ENCODE data around the gene ITSN1. TPM values are rescaled to one million over a fixed set of nuclear protein-coding genes. Genes with fewer than 3 reads are reported as not detected.
A peak's percentile ranks its signal among the peaks of the same experiment; 100 is the strongest.

Gene ITSN1
- total RNA-seq, 1 donor from 2014 or later = 68.2 TPM

- no peak overlapping the region for H3K27ac Mint-ChIP-seq (ENCODE audit: unreplicated experiment)
- no peak overlapping the region for H3K4me3 Mint-ChIP-seq (ENCODE audit: unreplicated experiment)
- no peaks in the 10 kb centered on the region for H3K9me3 Mint-ChIP-seq (ENCODE audit: unreplicated experiment)
- no peaks in the 10 kb centered on the region for H3K27me3 Mint-ChIP-seq (ENCODE audit: unreplicated experiment)
- no peak for DNase-seq (ENCODE audit: low spot score)
- peaks cover 4% of the 10 kb centered on the region for H3K4me1 Mint-ChIP-seq (ENCODE audit: unreplicated experiment)
- H3K36me3 Mint-ChIP-seq (ENCODE audit: low read depth, unreplicated experiment) = peaks cover 20% of the 10 kb centered on the region
- no peak for TF ChIP-seq CTCF (IDR thresholded peaks at IDR 0.05; ENCODE audit: unreplicated experiment)
Measured at GRCh38 chr21:33794596-33794995, 152.3 kb downstream of the ITSN1 start.

- peaks cover 25% of the 10 kb centered on the region for H3K36me3 Mint-ChIP-seq (ENCODE audit: low read depth, unreplicated experiment)
- no peaks in the 10 kb centered on the region for H3K9me3 Mint-ChIP-seq (ENCODE audit: unreplicated experiment)
- H3K27me3 Mint-ChIP-seq (ENCODE audit: unreplicated experiment) = peaks cover 2% of the 10 kb centered on the region
- peaks cover 4% of the 10 kb centered on the region for H3K4me1 Mint-ChIP-seq (ENCODE audit: unreplicated experiment)
- H3K4me3 Mint-ChIP-seq (ENCODE audit: unreplicated experiment) = no peak overlapping the region
- no peak for DNase-seq (ENCODE audit: low spot score)
- no peak for TF ChIP-seq CTCF (IDR thresholded peaks at IDR 0.05; ENCODE audit: unreplicated experiment)
- no peak overlapping the region for H3K27ac Mint-ChIP-seq (ENCODE audit: unreplicated experiment)
Measured at GRCh38 chr21:33797565-33797964, 155.3 kb downstream of the ITSN1 start.

GRCh38 chr21:33799378-33800090, 157.2 kb downstream of the ITSN1 start:
- TF ChIP-seq CTCF (IDR thresholded peaks at IDR 0.05; ENCODE audit: unreplicated experiment) = no peak
- H3K36me3 Mint-ChIP-seq (ENCODE audit: low read depth, unreplicated experiment) = peaks cover 21% of the 10 kb centered on the region
- no peak for DNase-seq (ENCODE audit: low spot score)
- peak overlapping the region; percentile 14 for H3K4me3 Mint-ChIP-seq (ENCODE audit: unreplicated experiment)
- H3K4me1 Mint-ChIP-seq (ENCODE audit: unreplicated experiment) = no peaks in the 10 kb centered on the region
- no peaks in the 10 kb centered on the region for H3K9me3 Mint-ChIP-seq (ENCODE audit: unreplicated experiment)
- peaks cover 2% of the 10 kb centered on the region for H3K27me3 Mint-ChIP-seq (ENCODE audit: unreplicated experiment)
- peak overlapping the region; percentile 50 for H3K27ac Mint-ChIP-seq (ENCODE audit: unreplicated experiment)

- TF ChIP-seq CTCF (IDR thresholded peaks at IDR 0.05; ENCODE audit: unreplicated experiment) = no peak
- peaks cover 21% of the 10 kb centered on the region for H3K36me3 Mint-ChIP-seq (ENCODE audit: low read depth, unreplicated experiment)
- DNase-seq (ENCODE audit: low spot score) = no peak
- no peaks in the 10 kb centered on the region for H3K4me1 Mint-ChIP-seq (ENCODE audit: unreplicated experiment)
- H3K9me3 Mint-ChIP-seq (ENCODE audit: unreplicated experiment) = no peaks in the 10 kb centered on the region
- peaks cover 2% of the 10 kb centered on the region for H3K27me3 Mint-ChIP-seq (ENCODE audit: unreplicated experiment)
- H3K27ac Mint-ChIP-seq (ENCODE audit: unreplicated experiment) = no peak overlapping the region
- H3K4me3 Mint-ChIP-seq (ENCODE audit: unreplicated experiment) = no peak overlapping the region
Measured at GRCh38 chr21:33800753-33801423, 158.6 kb downstream of the ITSN1 start.
